ENCODE results near the gene IL17C.

DNA sequence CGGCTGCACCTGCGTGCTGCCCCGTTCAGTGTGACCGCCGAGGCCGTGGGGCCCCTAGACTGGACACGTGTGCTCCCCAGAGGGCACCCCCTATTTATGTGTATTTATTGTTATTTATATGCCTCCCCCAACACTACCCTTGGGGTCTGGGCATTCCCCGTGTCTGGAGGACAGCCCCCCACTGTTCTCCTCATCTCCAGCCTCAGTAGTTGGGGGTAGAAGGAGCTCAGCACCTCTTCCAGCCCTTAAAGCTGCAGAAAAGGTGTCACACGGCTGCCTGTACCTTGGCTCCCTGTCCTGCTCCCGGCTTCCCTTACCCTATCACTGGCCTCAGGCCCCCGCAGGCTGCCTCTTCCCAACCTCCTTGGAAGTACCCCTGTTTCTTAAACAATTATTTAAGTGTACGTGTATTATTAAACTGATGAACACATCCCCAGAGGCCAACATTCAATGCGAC, 1.7 kb downstream of the IL17C start:
- TF ChIP-seq SUZ12 (IDR thresholded peaks at IDR 0.05; ENCODE audit: low read length) (no peak), RAD21 (IDR thresholded peaks at IDR 0.05 in 1 of 2, conservative IDR thresholded peaks at IDR 0.05 in 1 of 2; ENCODE audit: low read depth in 2 of 2, low read length in 2 of 2) (no peak), EZH2 (IDR thresholded peaks at IDR 0.05; ENCODE audit: low read depth, low read length, severe bottlenecking) (no peak), BACH1 (IDR thresholded peaks at IDR 0.05; ENCODE audit: low read length) (no peak), SIRT6 (IDR thresholded peaks at IDR 0.05; ENCODE audit: low read length) (no peak), ZNF274 (IDR thresholded peaks at IDR 0.05; ENCODE audit: borderline replicate concordance, extremely low read depth, low read length) (no peak), POLR2A (IDR thresholded peaks at IDR 0.05; ENCODE audit: control extremely low read depth in 1 of 2, low read depth in 2 of 2, low read length in 2 of 2) (no peak), HDAC2 (IDR thresholded peaks at IDR 0.05; ENCODE audit: borderline replicate concordance in 1 of 2, low read depth in 2 of 2, low read length in 2 of 2) (no peak), EP300 (IDR thresholded peaks at IDR 0.05; ENCODE audit: borderline replicate concordance in 1 of 2, low read depth in 2 of 2, low read length in 2 of 2) (no peak), GTF2F1 (IDR thresholded peaks at IDR 0.05; ENCODE audit: borderline replicate concordance, low read depth, low read length) (no peak), MAFK (IDR thresholded peaks at IDR 0.05; ENCODE audit: low read depth, low read length) (no peak), RXRA (IDR thresholded peaks at IDR 0.05; ENCODE audit: insufficient read depth, low read depth, low read length) (no peak)
- TF ChIP-seq, protein P1, sequence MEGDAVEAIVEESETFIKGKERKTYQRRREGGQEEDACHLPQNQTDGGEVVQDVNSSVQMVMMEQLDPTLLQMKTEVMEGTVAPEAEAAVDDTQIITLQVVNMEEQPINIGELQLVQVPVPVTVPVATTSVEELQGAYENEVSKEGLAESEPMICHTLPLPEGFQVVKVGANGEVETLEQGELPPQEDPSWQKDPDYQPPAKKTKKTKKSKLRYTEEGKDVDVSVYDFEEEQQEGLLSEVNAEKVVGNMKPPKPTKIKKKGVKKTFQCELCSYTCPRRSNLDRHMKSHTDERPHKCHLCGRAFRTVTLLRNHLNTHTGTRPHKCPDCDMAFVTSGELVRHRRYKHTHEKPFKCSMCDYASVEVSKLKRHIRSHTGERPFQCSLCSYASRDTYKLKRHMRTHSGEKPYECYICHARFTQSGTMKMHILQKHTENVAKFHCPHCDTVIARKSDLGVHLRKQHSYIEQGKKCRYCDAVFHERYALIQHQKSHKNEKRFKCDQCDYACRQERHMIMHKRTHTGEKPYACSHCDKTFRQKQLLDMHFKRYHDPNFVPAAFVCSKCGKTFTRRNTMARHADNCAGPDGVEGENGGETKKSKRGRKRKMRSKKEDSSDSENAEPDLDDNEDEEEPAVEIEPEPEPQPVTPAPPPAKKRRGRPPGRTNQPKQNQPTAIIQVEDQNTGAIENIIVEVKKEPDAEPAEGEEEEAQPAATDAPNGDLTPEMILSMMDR (IDR thresholded peaks at IDR 0.05; ENCODE audit: control extremely low read depth in 1 of 3, insufficient read depth in 1 of 3, low read depth in 1 of 3, low read length in 3 of 3) = no peak

Measured in H1 (cell line).